Measurements from ENCODE around the gene ZNF516. TPM values are rescaled to one million over a fixed set of nuclear protein-coding genes. Genes with fewer than 3 reads are reported as not detected.

ZNF516 gene
- total RNA-seq, 1 experiment from 2014 or later = 22.6 TPM

- WGBS (ENCODE audit: extremely low coverage, insufficient read length, low lambda C conversion rate) = no CpG with 5 or more reads among the region's 12 CpGs
- no peak overlapping the region for H3K27ac ChIP-seq (ENCODE audit: insufficient read length, low read depth, low read length)
- no peak overlapping the region for H3K4ac ChIP-seq (ENCODE audit: low read depth, low read length)
- no peaks in the 10 kb centered on the region for H3K27me3 ChIP-seq (ENCODE audit: insufficient read depth, low read length)
- H3K4me2 ChIP-seq (ENCODE audit: insufficient read depth, insufficient read length, low read length) = no peak overlapping the region
- H4K91ac ChIP-seq (ENCODE audit: insufficient read length, low read depth, low read length) = no peak overlapping the region
- no peak overlapping the region for H2AFZ ChIP-seq (ENCODE audit: low read length)
- 0 out of 2 replicates have a peak, but pooled peaks cover 4% of the 10 kb centered on the region for H3K4me1 ChIP-seq (ENCODE audit: insufficient read depth, low read length)
- Mint-ChIP-seq H3K9me3 (peaks cover 3 to 9% of the 10 kb centered on the region in 2 experiments; a peak in 4 of 5 replicates), H3K4me3 (no peak overlapping the region), H3K27me3 (ENCODE audit: low read depth) (peaks cover under 1% of the 10 kb centered on the region; the same call in 1 of the 2 replicates), H3K4me1 (peaks cover 12 to 21% of the 10 kb centered on the region in 2 experiments), H3K27ac (no peak overlapping the region), H3K36me3 (ENCODE audit: insufficient read depth in 1 of 3, low read depth in 3 of 3) (peaks cover 13 to 32% (median 14%) of the 10 kb centered on the region in 3 experiments)
- H2BK5ac ChIP-seq (ENCODE audit: insufficient read length, low read length) = no peak overlapping the region
- H3K23me2 ChIP-seq (ENCODE audit: insufficient read length, low read depth, low read length, poor library complexity, severe bottlenecking) = no peaks in the 10 kb centered on the region
- H3K79me1 ChIP-seq (ENCODE audit: insufficient read depth, low read depth, low read length, poor library complexity, severe bottlenecking) = no peaks in the 10 kb centered on the region
- H3K23ac ChIP-seq (ENCODE audit: insufficient read length, low read depth, low read length) = no peak overlapping the region
- H2AK5ac ChIP-seq (ENCODE audit: insufficient read length, low read length) = no peak overlapping the region
- no peaks in the 10 kb centered on the region for H3K79me2 ChIP-seq (ENCODE audit: insufficient read depth, low read length)
- no peak for TF ChIP-seq CTCF (conservative IDR thresholded peaks at IDR 0.05)
- no peak for DNase-seq
- no peaks in the 10 kb centered on the region for H4K20me1 ChIP-seq (ENCODE audit: control insufficient read depth, insufficient read depth, insufficient read length)
- no peak overlapping the region for H3T11ph ChIP-seq (ENCODE audit: low read length)
- H3K9ac ChIP-seq (ENCODE audit: extremely low read depth, insufficient read length, low read length) = no peak overlapping the region
- no peak overlapping the region for H2BK20ac ChIP-seq (ENCODE audit: low read depth, low read length, poor library complexity, severe bottlenecking)
- no peak overlapping the region for H2BK12ac ChIP-seq (ENCODE audit: insufficient read length, low read depth, low read length)
- no peak overlapping the region for H4K5ac ChIP-seq (ENCODE audit: insufficient read length, low read depth, low read length)
- H2BK120ac ChIP-seq (ENCODE audit: low read depth, low read length, poor library complexity, severe bottlenecking) = no peak overlapping the region
- H3K14ac ChIP-seq (ENCODE audit: insufficient read depth, low read length) = no peak overlapping the region
- no peaks in the 10 kb centered on the region for H3K9me3 ChIP-seq (ENCODE audit: control insufficient read depth, low read depth, low read length)
- H4K8ac ChIP-seq (replicated peaks; ENCODE audit: insufficient read length, low read depth, low read length) = no peak overlapping the region
- H3K18ac ChIP-seq (ENCODE audit: insufficient read length, low read depth, low read length) = no peak overlapping the region
- no peak overlapping the region for H3K56ac ChIP-seq (ENCODE audit: insufficient read length, low read depth, low read length)
- no peak overlapping the region for H2BK15ac ChIP-seq (ENCODE audit: low read depth, low read length)
These were observed 137.3 kb downstream of the ZNF516 start for GRCh38 chr18:76357585-76358260.

All from H9 (cell line).